CD4-positive, alpha-beta T cell (primary cell): ENCODE measurements around the gene TSHZ2. TPM values are rescaled to one million over a fixed set of nuclear protein-coding genes. Genes with fewer than 3 reads are reported as not detected.

Experiments used
- ATAC-seq: fragments of 200-7000 bp; cut with Tn5 transposase; one replicate; pipeline ENCODE4 v1.10.0; 2022; ENCODE audit warnings: mild to moderate bottlenecking; ENCODE audit not compliant: poor library complexity
- CTCF ChIA-PET: fragments of 350-600 bp; sonication (Branson Sonifier 250); formaldehyde crosslinking; loops from one replicate; lab custom pipeline; 2021; ENCODE audit warnings: antibody characterized with exemption, inconsistent platforms; lab: Charles Lee
- POLR2A ChIA-PET: fragments of 350-600 bp; sonication (Branson Sonifier 250); formaldehyde crosslinking; loops from one replicate; lab custom pipeline; 2021; ENCODE audit warnings: antibody characterized with exemption, inconsistent platforms; lab: Charles Lee
- DNase-seq, 14 experiments: peaks; one replicate each; pipeline ENCODE4 v3.0.0-alpha.2; 2013 to 2020; ENCODE audit warnings: mixed read lengths in 2 of 14
- H3K27ac ChIP-seq, 2 donors: one replicate each; pipeline versions ENCODE4 v1.5.1 to v1.7.0; 2013; ENCODE audit warnings: low read length in 2 of 2, low read depth in 1 of 2, mild to moderate bottlenecking in 1 of 2
- H3K27me3 ChIP-seq, 2 experiments: 1 replicate in 1 of 2; 2 replicates in 1 of 2; pipeline versions ENCODE4 v1.6.1 to v1.7.0; 2013; ENCODE audit warnings: low read length in 2 of 2, control low read depth in 1 of 2, mild to moderate bottlenecking in 1 of 2, moderate library complexity in 1 of 2; ENCODE audit not compliant: insufficient read depth in 2 of 2, control insufficient read depth in 1 of 2
- H3K36me3 ChIP-seq: one replicate; pipeline ENCODE4 v1.6.1; 2013; ENCODE audit warnings: low read length, control low read depth; ENCODE audit not compliant: insufficient read depth
- H3K4me1 ChIP-seq: one replicate; pipeline ENCODE4 v1.6.1; 2013; ENCODE audit warnings: low read length, control low read depth; ENCODE audit not compliant: insufficient read depth
- H3K4me3 ChIP-seq: one replicate; pipeline ENCODE4 v1.5.1; 2013; ENCODE audit warnings: mild to moderate bottlenecking, low read length, moderate library complexity
- H3K9me3 ChIP-seq, 2 experiments: 1 replicate in 1 of 2; 2 replicates in 1 of 2; pipeline versions ENCODE4 v1.6.1 to v1.7.0; 2013; ENCODE audit warnings: low read length in 2 of 2, mild to moderate bottlenecking in 2 of 2, control low read depth in 1 of 2, moderate library complexity in 1 of 2; ENCODE audit not compliant: control insufficient read depth in 1 of 2, insufficient read depth in 1 of 2
- H3K27ac Mint-ChIP-seq: one replicate; pipeline ENCODE4 v1.8.0; 2020; ENCODE audit warnings: mixed read lengths
- H3K27me3 Mint-ChIP-seq: one replicate; pipeline ENCODE4 v1.8.0; 2021; ENCODE audit warnings: mixed read lengths
- H3K36me3 Mint-ChIP-seq: one replicate; pipeline ENCODE4 v1.8.0; 2021; ENCODE audit warnings: low read depth, mixed read lengths
- H3K4me1 Mint-ChIP-seq: one replicate; pipeline ENCODE4 v1.8.0; 2021; ENCODE audit warnings: low read depth, mixed read lengths
- H3K4me3 Mint-ChIP-seq: one replicate; pipeline ENCODE4 v1.8.0; 2020; ENCODE audit warnings: mild to moderate bottlenecking, mixed read lengths
- H3K9me3 Mint-ChIP-seq: one replicate; pipeline ENCODE4 v1.8.0; 2020; ENCODE audit warnings: mixed read lengths
- intact Hi-C, 2 experiments: fragments of 100-400 bp; cut with DNase I in 1 of 2; cut with micrococcal nuclease in 1 of 2; formaldehyde crosslinking; loops; one replicate each; pipeline versions ENCODE4 v1.15.1 to v1.9.0; 2023 to 2025; cut with DNase I, micrococcal nuclease
- total RNA-seq, 174 experiments: library from RNA in 2 of 174; stranded (reverse) in 2 of 174; gene quantifications; one replicate each; pipeline ENCODE4 v1.2.3 and lab custom pipeline; 2021 to 2026
- TF ChIP-seq, protein P1 (sequence below): fragments of 200-600 bp; IDR thresholded peaks from one replicate; pipeline ENCODE4 v1.8.0; 2022; ENCODE audit warnings: antibody characterized with exemption, mild to moderate bottlenecking

TSHZ2 gene
- total RNA-seq, 2 experiments from 2014 or later = 26.1 to 27.4 TPM

DNA sequence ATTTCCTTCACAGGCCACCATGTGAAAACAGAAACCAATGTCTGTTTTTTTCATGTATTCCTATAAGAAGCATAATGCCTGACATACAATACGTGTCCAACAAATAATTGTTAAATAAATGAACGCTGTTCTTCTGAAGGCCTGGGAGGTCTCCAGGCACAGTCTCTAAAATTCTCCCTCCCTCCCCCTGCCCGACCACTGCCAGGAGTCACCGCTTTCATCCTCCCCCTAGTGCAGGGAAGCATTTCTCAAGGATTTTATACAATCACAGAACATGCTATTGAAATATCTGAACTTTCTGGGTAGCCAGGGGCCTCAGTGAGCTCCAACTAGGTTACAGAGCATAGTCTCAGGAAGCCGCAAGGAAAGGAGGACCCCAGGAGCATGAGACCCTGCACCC, 526.2 kb downstream of the TSHZ2 start:
- Mint-ChIP-seq H3K27me3 (peaks cover 12% of the 10 kb centered on the region), H3K9me3 (no peaks in the 10 kb centered on the region), H3K27ac (no peak overlapping the region), H3K4me3 (no peak overlapping the region), H3K4me1 (no peaks in the 10 kb centered on the region), H3K36me3 (no peaks in the 10 kb centered on the region)
- no peak overlapping the region for H3K4me3 ChIP-seq
- H3K27ac ChIP-seq = no peak overlapping the region
- no peaks in the 10 kb centered on the region for H3K27me3 ChIP-seq
- H3K9me3 ChIP-seq = no peaks in the 10 kb centered on the region
- no peaks in the 10 kb centered on the region for H3K36me3 ChIP-seq
- POLR2A ChIA-PET = no interaction called here
- TF ChIP-seq, protein P1, sequence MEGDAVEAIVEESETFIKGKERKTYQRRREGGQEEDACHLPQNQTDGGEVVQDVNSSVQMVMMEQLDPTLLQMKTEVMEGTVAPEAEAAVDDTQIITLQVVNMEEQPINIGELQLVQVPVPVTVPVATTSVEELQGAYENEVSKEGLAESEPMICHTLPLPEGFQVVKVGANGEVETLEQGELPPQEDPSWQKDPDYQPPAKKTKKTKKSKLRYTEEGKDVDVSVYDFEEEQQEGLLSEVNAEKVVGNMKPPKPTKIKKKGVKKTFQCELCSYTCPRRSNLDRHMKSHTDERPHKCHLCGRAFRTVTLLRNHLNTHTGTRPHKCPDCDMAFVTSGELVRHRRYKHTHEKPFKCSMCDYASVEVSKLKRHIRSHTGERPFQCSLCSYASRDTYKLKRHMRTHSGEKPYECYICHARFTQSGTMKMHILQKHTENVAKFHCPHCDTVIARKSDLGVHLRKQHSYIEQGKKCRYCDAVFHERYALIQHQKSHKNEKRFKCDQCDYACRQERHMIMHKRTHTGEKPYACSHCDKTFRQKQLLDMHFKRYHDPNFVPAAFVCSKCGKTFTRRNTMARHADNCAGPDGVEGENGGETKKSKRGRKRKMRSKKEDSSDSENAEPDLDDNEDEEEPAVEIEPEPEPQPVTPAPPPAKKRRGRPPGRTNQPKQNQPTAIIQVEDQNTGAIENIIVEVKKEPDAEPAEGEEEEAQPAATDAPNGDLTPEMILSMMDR = no peak
- DNase-seq = no peak
- H3K4me1 ChIP-seq = no peaks in the 10 kb centered on the region
- CTCF ChIA-PET = no interaction called here
- intact Hi-C loops = no loop called here
- ATAC-seq = no peak

DNA sequence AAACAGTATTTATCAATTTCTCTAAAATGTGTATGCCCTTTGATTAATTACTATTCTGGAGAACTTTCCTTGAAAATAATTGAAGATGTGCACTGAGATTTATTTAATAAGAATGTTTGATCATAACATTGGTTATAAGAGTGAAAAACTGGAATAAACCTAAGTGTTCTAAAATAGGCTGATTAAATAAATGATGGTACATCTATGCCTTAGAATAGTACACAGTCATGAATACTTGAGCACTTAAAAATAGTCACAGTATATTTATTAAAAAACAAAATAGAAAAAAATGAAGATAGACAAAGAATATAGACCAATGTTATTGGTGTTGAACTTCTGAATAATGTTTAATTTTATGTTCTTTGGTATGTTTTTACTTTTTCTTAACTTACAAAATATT, 528.5 kb downstream of the TSHZ2 start:
- no peak overlapping the region for H3K27ac Mint-ChIP-seq
- no peaks in the 10 kb centered on the region for H3K4me1 Mint-ChIP-seq
- intact Hi-C loops = no loop called here
- Histone ChIP-seq H3K9me3 (no peaks in the 10 kb centered on the region), H3K36me3 (no peaks in the 10 kb centered on the region), H3K27ac (no peak overlapping the region), H3K4me1 (no peaks in the 10 kb centered on the region), H3K27me3 (no peaks in the 10 kb centered on the region), H3K4me3 (no peak overlapping the region)
- peaks cover 12% of the 10 kb centered on the region for H3K27me3 Mint-ChIP-seq
- no peak overlapping the region for H3K4me3 Mint-ChIP-seq
- TF ChIP-seq, protein P1 = no peak
- ChIA-PET POLR2A (no interaction called here), CTCF (no interaction called here)
- H3K36me3 Mint-ChIP-seq = no peaks in the 10 kb centered on the region
- H3K9me3 Mint-ChIP-seq = no peaks in the 10 kb centered on the region
- ATAC-seq (no peak), DNase-seq (no peak)

DNA sequence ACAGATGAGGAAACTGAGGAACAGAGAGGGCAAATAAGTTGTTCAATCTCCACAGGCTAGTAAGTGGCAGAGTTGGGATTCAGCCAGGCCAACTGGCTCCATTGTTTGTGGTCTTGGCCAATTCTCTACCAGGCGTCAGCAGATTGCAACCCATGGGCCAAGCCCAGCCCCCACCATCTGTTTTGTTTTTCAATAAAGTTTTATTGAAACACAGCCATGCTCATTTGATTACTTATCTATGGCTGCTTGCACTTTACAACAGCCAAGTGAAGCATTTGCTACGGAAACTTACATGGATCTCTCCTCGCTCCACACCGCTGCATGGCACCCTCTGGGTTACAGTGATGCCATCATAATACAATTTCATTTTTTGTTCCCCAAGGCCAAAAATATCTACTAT, 530.7 kb downstream of the TSHZ2 start:
- TF ChIP-seq, protein P1 = no peak
- peaks cover 12% of the 10 kb centered on the region for H3K27me3 Mint-ChIP-seq
- H3K9me3 Mint-ChIP-seq = no peaks in the 10 kb centered on the region
- H3K36me3 ChIP-seq = no peaks in the 10 kb centered on the region
- no peak for ATAC-seq
- H3K4me1 Mint-ChIP-seq = no peaks in the 10 kb centered on the region
- no peaks in the 10 kb centered on the region for H3K36me3 Mint-ChIP-seq
- no peak overlapping the region for H3K4me3 ChIP-seq
- no peak overlapping the region for H3K27ac Mint-ChIP-seq
- H3K4me1 ChIP-seq = no peaks in the 10 kb centered on the region
- no peak overlapping the region for H3K4me3 Mint-ChIP-seq
- no peak overlapping the region for H3K27ac ChIP-seq
- H3K27me3 ChIP-seq = no peaks in the 10 kb centered on the region
- DNase-seq = no peak
- intact Hi-C loops = no loop called here
- CTCF ChIA-PET = no interaction called here
- POLR2A ChIA-PET = no interaction called here
- no peaks in the 10 kb centered on the region for H3K9me3 ChIP-seq
